CD4-positive, alpha-beta T cell treated with Interferon alpha-2 for 1 hour (primary cell): Measurements from ENCODE around the gene VIT.
A peak's percentile ranks its signal among the peaks of the same experiment; 100 is the strongest.
"Not testable (repeated sequence)": the region's sequence is repeated elsewhere in the genome, so short reads cannot be mapped to it uniquely, and the experiment has no call there.

Experiments used
- DNase-seq, 2 donors: peaks; one replicate each; pipeline ENCODE4 v3.0.0-alpha.2; 2020 to 2022

The VIT gene

GRCh38 chr2:36811071-36811470, 114.6 kb downstream of the VIT start:
- DNase-seq: no peak

- no peak for DNase-seq
These were observed 115.7 kb downstream of the VIT start for GRCh38 chr2:36812196-36812595.

DNA sequence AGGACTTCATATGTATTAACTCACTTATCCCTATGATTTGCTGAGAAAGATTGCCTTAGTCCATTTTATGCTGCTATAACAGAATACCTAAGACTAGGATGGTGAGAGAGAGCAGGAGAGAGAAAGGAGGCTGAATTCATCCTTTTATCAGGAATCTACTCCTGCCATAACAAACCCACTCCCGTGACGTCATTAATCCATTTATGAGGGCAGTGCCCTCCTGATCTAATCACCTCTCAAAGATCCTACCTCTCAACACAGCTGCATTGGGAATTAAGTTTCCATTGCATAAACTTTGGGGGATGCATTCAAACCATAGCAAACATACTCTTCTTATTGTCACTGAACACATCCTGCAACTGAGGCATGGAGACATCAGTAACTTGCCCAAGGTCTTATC, 122.0 kb downstream of the VIT start:
- DNase-seq: no peak

DNA sequence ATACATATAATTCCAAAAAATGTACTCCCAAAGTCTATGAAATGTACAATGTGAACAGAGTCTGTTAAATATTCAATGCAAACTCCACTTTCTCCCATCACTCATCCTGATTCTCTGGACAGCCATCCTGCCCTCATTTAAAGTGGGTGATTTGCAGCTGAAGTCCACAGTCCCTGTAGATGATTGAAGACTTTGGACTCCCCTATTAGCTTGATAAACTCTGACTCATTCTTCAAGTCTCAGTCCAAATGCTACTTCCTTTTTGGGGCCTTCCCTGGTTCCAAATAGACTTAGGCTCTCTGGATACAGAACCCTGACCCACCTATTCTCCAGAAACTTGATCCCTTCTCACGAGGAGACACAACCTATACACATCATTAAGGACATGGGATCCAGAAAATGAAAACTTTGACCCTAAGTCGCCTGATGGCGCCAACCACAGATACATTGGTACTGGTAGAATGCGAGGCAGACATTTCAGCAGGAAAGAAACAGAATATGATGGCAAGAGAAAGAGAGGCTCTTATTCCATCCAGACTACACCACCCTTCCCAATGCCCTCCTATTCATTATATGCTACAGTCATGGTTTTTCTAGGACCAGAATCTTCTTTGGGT, 122.7 kb downstream of the VIT start:
- DNase-seq: no peak

DNA sequence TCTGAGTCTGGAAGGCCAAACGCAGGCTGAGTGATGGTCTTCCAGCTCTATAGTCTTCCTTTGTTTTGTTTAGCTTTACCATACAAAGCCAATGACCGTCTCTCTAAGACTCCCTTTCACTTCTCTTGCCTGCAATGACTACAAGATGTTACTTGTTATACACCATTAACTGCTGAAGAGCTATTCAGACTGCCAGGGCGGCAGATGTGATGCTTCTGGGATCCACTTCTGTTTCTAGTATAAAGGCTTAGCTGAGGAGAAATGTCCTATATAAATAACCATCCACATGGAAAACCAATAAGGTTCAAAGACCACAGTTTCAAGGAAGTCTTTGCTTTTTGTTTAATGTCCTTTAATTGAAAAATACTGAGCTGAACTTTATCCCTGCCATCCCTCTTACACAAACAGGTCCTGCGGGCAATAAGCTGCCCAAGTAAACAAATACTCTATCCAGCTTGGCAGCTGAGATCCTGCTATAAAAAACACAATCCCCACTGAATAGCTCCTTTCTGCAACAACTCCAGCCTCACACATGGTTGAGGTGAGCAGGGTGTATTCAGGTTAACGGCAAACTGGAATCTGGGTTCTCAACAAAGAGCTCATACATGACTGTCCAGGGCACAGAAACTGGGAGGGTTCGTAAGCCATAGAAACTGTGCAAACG, 124.6 kb downstream of the VIT start:
- no peak for DNase-seq

- no peak for DNase-seq
These were observed 127.4 kb downstream of the VIT start for GRCh38 chr2:36823862-36824261.

DNA sequence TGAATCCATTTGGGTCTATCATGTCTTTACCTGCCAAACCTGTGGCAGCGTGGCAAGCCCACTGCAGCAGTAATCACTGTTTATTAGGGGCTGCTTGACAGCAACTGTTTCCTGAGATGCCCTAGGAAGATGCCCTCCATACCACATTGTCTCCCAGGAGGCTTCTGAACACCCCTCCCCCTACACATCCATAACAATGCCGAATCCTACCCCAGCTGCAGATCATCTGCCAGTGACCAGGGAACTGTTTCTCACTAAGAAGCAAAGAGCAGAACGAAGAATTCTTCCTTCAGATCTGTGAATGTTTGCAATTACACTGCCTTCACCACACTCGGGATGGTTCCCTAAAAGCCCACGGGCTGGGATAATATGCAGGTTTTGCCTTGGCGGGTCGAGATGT, 127.8 kb downstream of the VIT start:
- DNase-seq: no peak

GRCh38 chr2:36824683-36825082, 128.2 kb downstream of the VIT start:
- not testable (repeated sequence) for DNase-seq

DNA sequence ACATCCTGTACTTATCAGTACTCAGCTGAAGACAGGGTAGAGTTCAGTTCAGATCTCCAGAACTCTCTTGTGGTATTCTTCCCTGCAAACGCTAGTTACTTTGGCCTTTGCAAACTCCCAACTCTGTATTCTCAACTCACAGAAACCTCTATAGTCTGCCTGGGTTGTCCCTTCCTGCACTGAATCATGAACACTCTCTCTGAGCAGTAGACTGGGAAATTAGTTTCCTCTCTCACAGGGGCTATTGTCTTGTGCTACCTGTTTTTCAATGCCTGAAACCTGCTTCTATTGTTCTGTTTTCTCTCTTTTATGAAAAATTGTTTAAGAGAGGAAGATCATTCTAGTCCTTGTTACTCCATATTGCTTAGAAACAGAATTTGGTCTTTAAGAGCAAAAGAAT, 134.7 kb downstream of the VIT start:
- DNase-seq: no peak

GRCh38 chr2:36834203-36834602, 137.7 kb downstream of the VIT start:
- no peak for DNase-seq

DNA sequence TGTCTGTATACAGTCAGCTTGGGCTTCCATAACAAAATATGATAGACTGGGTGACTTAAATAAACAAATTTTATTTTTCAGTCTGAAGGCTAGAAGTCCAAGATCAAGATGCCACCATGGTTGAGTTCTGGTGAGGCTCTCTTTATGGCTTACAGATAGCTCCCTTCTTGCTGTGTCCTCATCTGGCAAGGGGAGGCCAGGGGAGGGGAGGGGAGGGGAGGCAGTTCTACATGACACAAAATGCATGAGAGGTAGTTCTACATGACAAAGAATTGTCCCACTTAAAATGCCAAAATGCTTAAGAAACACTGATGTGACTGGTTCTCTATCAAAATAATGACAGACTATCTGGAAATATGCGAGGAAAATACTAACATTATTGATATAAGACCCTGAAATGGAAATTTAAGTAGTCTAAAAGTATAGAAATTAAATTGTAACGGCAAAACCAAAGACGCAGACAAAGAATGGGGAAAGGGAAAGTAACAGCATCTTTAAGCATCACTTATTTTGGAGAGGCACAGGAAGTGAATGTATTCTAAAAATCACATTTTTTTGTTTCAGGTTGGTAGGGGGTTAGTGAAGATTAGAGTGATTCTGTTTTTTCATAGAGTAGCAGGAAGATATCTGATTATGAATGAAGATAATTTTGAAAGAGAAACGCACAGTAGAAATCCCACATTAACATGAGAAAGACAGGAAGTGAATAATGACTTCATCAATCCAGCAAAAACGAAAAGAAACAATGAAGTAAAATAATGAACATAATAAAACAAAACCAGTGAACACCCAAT, 138.4 kb downstream of the VIT start:
- DNase-seq: peak in 1 of 2 donors; percentile 41

DNA sequence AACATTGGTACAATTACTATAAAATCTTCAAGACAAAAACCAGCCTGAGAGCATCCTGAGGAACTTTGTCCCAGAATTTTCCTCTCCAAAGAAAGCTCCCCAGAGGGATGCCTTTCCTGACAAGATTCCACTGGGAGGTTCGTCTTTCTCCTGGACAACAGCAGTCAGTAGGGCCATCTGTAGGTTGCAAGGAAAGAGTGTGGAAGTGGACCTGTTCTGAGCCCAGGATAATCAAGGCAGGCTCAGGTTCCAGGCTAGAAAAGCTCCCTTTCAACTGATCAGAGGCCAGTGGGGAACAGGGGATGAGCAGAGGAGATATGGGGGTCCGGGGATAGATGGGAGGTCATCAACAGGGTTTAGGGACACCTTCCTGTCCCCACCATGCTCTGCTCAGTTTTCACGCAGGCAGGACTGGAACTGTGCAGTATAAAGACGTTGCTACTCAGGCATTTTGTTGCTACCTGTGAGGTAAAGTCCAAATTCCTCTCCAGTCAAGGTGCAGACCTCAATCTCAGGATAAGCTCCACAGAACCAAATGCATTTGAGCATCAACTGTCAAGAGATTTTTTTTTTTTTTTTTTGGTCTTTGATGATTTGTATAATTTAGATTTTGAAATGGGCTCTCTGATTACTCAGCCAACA, 143.6 kb downstream of the VIT start:
- no peak for DNase-seq

DNA sequence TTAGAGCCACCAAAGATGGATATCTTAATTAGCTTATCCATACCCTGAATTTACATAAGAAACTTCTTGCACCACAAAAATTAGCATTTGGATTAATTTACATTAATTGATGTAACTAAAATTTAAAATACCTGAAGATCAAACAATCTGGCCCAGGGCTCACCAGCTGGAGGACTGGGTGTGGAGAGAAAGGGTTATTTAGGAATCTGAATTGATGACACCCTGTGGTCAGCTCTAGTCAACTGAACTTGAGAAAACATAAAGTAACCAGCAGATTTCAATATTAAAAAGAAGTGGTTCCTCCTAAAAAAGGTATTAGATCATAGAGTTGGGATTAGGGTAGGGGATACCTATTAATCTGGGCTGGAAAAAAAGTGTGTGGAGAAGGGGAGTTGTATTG, 147.3 kb downstream of the VIT start:
- DNase-seq: no peak

GRCh38 chr2:36849265-36849664, 152.8 kb downstream of the VIT start:
- no peak for DNase-seq

- no peak for DNase-seq
These were observed 157.7 kb downstream of the VIT start for GRCh38 chr2:36854241-36854640.

DNA sequence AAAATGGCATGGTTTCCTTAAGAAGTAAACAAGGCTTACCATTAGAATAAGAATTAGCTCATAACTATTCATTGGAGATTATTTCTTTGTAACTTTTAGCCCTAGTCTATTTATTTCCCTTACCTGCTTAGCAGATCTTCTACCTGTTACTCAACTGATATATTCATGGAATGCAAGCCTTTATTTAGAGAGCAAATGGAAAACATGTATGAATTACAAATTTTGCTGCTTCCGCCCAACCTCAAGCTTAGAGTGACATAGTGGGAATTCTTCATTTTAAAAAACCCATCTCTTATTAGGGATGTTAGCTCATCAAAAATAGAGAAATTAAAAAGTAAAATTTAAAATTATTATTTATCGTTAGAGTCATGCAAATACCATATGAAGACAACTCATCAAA, 158.9 kb downstream of the VIT start:
- no peak for DNase-seq

DNA sequence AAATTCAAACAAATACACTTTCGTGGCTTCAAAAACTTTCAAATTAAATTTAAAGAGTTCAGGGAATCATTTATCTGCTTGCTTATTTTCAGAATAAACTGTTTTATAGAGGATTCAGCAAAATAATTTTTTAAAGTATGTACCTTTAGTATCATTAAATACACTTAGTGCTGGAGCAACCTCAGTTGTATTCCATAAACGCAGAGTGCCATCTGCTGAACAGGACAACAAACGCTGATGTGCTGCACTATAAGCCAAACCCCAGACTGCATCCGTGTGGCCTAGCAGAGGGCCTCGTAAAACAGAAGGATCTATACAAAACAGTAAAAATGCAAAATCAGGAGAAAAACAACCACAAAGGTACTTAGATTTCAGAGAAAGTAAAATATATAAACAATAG, 161.2 kb downstream of the VIT start:
- no peak for DNase-seq

GRCh38 chr2:36858551-36859365, 162.3 kb downstream of the VIT start:
- DNase-seq: no peak

- no peak for DNase-seq
These were observed 162.9 kb downstream of the VIT start for GRCh38 chr2:36859366-36859792.

DNA sequence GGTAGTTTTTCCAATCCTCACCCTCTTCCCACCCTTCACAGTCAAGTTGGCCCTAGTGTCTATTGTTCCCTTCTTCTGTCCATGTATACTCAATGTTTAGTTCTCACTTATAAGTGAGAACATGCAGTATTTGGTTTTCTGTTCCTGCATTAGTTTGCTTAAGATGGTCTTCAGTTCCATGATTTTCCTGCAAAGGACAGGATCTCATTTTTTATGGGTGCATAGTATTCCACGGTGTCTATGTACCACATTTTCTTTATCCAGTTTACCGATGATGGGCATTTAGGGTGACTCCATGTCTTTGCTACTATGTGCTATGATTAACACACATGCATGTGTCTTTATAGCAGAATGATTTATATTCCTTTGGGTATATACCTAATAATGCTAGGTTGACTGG, 165.4 kb downstream of the VIT start:
- no peak for DNase-seq
